Measurements from ENCODE around the gene CAMP.
"Not testable (repeated sequence)": the region's sequence is repeated elsewhere in the genome, so short reads cannot be mapped to it uniquely, and the experiment has no call there.

Gene CAMP

DNA sequence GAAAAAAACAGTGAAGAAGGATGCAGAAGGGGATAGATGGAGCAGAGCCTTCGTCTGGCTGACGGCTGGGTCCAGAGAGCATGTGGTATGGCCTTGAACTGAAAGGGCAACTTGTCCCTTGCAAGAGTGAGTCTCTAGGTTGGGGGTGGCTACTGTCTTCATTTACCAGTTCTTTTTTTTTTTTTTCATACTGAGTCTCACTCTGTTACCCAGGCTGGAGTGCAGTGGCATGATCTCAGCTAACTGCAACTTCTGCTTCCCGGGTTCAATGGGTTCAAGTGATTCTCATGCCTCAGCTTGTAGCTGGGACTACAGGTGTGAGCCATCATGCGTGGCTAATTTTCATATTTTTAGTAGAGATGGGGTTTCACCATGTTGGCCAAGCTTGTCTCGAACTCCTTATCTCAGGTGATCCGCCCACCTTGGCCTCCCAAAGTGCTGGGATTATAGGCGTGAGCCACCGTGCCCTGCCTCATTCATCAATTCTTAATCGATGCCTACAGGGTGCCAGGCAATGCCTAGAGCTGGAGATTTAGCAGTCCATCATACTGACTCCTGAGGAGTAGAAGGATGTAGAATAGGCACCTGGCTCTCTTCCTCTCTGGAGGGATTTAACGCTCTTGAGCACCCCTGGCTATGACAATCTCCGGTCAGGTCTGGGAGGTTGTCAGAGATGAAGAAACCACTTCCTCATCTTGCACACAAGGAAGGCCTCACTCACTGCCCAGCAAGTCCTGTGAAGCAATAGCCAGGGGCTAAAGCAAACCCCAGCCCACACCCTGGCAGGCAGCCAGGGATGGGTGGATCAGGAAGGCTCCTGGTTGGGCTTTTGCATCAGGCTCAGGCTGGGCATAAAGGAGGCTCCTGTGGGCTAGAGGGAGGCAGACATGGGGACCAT is at the start of gene CAMP:
TSS of gene CAMP (plus strand) at position 880 of the 898 bp plus-strand sequence. CDS start at position 897, 17 bp downstream.
- peak; percentile 75 for DNase-seq (ENCODE audit: low read depth)

DNA sequence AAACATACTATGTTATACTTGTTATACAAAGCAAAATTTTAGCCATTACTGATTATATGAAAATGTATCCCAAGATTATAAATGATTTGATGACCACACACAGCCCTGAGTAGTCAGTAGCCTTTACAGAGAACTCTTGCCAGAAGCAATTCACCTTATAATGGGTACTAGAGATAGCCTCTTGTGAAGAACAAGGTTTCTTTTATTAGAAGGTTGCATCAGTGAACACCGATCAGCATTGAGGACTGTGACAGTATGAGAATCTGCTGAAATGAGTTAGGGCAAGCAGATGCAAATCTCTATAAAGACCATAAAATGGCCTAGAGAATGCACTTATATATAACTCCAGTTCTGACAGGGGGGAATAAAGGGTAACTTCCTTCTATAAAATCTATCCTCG is 45.2 kb upstream of the CAMP start:
- DNase-seq (ENCODE audit: low read depth) = no peak

DNA sequence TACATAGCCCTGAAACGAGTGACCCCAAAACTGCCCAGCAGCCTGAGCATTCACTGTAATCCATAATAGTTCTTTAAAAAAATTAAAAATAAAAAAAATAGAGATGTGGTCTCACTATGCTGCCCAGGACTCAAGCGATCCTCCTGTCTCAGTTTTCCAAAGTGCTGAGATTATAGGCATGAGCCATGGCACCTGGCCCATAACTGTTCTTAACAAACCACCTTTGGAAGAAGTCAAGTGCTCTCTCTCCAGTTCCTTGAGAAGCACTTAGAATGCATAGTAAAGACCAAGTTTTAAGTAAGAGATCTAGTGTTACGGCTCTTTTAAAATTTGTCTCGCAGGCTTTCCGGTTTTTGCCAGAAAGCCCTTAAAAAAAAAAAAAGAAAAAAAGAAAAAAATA is 43.3 kb upstream of the CAMP start:
- DNase-seq (ENCODE audit: low read depth) = no peak

- DNase-seq (ENCODE audit: low read depth) = peak; percentile 38
Measured at GRCh38 chr3:48180531-48181253, 42.6 kb upstream of the CAMP start.

GRCh38 chr3:48184299-48184698 is 39.0 kb upstream of the CAMP start:
- no peak for DNase-seq (ENCODE audit: low read depth)

- no peak for DNase-seq (ENCODE audit: low read depth)
Measured at GRCh38 chr3:48185129-48185528, 38.2 kb upstream of the CAMP start.

GRCh38 chr3:48186631-48187300 is 36.5 kb upstream of the CAMP start:
- DNase-seq (ENCODE audit: low read depth) = no peak

DNA sequence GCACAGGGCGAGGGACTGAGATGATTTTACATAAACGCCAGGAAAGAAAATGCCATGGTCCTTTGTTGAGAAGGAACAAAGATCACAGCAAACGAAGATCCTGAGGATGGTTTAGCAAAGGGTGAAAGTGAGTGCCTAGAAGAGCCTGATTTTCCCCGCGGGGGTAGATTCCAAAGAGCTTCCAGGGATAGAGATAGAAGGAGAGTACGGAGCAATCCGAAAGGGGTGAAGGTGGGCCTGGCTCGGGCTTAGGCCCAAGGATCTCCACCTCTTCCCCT is 36.1 kb upstream of the CAMP start:
- DNase-seq (ENCODE audit: low read depth) = peak; percentile 24

DNA sequence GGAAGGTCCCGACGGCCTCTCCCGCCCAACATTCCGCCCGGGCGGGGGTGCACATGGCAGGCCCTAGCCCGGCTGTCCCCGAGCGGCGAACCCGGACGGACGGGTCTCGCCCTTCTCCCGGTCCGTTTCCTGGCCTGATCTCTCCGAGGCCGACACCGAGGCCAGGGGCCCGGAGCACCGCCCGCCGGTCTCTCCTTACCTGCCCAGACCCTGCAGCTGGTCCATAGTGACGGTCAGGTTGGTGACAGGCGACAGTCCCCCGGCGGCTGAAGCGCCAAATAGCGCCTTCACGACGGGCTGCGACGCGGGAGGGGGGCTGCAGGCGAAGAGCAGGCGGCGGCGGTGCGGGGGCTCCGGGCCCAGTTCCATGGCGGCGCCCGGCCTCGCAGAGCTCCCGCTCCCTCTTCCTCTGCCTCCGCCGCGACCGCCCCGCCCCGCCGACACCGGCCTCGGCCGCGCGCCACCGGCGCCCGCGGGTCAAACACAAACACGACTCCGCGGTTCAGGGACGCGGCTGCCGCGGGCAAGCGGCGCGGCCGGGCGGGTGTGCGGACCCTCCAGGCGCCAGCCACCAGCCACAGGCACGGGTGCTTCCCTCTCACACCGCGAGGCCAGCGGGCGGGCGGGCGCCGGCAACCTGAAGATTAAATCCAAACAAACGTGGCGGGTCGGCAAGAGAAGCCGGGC is 35.6 kb upstream of the CAMP start:
- DNase-seq (ENCODE audit: low read depth) = no peak

DNA sequence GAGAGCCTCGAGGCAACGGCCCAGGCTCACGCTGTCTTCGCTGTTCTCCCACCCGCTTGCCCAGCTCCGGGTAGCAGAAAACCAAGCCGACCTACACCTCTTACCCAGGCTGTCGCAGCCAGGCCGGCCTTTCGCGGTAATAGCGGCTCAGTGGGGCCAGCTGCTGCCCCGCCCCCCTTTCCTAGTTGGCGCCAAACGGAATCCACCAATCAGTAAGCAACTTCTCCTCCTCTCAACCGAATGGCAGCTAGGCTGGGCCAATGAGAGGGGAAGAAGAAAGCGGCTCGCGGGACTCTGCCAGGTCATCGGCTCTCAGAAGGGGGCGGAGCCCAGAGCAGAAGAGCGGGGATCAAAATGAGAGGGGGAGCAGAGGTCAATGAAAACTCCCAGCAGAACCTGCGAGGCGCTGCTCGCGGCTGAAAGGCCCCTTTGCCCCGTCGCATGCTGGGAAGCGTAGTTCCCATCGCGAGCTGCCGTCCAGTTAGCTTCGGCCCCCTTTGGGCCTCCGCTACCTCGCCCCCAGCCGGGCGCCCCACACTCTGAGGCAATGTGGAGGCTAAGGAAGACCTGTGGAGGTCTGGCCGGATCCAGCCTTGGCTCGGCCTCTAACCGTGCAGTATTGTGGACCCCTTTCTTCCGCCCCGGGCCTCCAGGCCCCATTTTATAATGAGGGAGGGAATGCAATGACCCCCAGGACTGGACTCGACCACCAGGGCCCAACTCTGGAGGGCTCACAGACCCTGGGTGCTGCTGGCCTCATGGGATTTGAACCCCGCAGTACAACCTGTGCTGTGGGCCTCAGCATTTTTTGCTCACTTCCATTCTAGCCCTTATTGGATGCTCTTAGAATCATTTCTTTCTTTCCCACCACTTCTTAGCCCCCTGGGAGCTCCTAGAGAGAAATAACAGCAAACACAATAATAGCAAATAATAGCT is 34.8 kb upstream of the CAMP start, which contains the start of gene CDC25A:
TSS of gene CDC25A (minus strand) at position 152 of the 936 bp plus-strand sequence. CDS start 470 bp downstream, outside the sequence.
- DNase-seq (ENCODE audit: low read depth) = peak; percentile 99

GRCh38 chr3:48189321-48189720 is 34.0 kb upstream of the CAMP start:
- DNase-seq (ENCODE audit: low read depth) = no peak

DNA sequence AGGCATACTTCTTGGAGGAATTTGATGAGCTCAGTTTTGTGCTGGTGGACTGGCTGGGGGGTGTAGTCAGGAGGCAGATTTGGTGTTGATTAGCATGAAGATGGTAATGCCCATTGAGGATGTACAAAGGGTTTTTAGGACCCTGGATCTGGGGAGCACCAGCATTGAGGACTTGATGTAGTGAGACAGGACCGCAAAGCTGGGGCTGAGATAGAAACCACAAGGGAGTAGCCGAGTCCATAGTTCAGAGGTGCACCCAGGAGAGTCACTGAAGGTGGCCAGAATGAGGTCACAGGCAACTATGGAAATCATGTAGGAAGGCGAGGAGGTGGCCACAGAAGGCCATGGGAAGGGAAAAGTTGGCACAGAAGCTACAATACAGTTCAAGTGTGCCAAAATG is 32.4 kb upstream of the CAMP start:
- no peak for DNase-seq (ENCODE audit: low read depth)

GRCh38 chr3:48194446-48195071 is 28.7 kb upstream of the CAMP start:
- DNase-seq (ENCODE audit: low read depth) = peak; percentile 45

GRCh38 chr3:48196611-48197010 is 26.7 kb upstream of the CAMP start:
- DNase-seq (ENCODE audit: low read depth) = no peak

- no peak for DNase-seq (ENCODE audit: low read depth)
Measured at GRCh38 chr3:48199117-48199516, 24.2 kb upstream of the CAMP start.

DNA sequence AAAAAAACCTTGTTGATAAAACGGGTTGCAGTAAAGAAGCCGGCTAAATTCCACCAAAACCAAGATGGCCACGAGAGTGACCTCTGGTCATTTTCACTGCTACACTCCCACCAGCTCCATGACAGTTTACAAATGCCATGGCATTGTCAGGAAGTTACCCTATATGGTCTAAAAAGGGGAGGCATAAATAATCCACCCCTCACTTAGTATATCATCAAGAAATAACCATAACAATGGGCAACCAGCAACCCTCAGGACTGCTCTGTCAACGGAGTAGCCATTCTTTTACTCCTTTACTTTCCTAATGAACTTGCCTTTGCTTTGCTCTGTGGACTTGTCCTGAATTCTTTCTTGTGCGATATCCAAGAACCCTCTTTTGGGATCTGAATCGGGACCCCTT is 20.7 kb upstream of the CAMP start:
- DNase-seq (ENCODE audit: low read depth) = no peak

DNA sequence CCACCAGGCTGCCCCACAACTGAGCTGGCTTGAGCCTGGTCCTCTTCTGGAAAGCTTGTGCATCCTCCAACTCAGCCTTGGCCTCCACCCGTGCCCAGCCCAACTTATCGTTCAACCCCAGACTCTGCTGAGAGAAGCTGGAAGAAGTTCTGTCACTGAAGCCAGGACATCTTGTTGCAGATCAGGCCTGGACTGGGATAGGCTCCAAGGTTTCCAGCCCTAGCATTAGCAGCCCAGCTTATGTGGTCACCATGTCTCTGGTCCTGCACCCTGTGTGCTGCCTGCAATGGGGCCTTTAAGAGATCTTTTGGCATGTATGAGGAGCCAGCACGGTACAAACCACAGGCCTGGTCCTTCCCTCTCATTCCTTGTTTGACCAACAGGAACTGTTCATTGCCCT is 15.2 kb upstream of the CAMP start:
- no peak for DNase-seq (ENCODE audit: low read depth)

DNA sequence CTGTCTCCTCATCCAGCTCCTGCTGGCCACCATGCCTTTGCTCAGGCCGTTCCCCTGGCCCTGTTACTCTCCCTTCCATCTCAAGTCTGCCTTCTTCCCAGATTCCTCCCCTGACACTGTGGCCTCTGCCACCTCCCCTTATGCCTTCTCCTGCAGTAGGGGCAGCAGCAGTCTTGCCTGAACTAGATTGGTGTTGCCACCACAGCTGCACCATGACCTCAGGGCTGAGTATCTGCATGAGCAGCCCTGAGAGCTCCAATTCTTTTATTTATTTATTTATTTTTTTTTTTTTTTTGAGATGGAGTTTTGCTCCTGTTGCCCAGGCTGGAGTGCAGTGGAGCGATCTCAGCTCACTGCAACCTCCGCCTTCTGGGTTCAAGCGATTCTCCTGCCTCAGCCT is 13.8 kb upstream of the CAMP start:
- no peak for DNase-seq (ENCODE audit: low read depth)

- DNase-seq (ENCODE audit: low read depth) = not testable (repeated sequence)
Measured at GRCh38 chr3:48210534-48210933, 12.8 kb upstream of the CAMP start.

DNA sequence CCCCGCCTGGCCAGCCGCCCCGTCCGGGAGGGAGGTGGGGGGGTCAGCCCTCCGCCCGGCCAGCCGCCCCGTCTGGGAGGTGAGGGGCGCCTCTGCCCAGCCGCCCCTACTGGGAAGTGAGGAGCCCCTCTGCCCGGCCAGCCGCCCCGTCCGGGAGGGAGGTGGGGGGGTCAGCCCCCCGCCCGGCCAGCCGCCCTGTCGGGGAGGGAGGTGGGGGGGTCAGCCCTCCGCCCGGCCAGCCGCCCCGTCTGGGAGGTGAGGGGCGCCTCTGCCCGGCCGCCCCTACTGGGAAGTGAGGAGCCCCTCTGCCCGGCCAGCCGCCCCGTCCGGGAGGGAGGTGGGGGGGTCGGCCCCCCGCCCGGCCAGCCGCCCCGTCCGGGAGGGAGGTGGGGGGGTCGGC is 11.5 kb upstream of the CAMP start:
- not testable (repeated sequence) for DNase-seq (ENCODE audit: low read depth)

- no peak for DNase-seq (ENCODE audit: low read depth)
Measured at GRCh38 chr3:48214225-48214624, 9.1 kb upstream of the CAMP start.

Data from iris pigment epithelial cell (primary cell).